GM18508 (cell line): Measurements from ENCODE around the gene OPALIN.

ENCODE experiments used
- ATAC-seq: cut with Tn5 transposase; IDR thresholded peaks from one replicate; pipeline ENCODE4 v1.9.1; 2021; ENCODE audit warnings: moderate number of reproducible peaks; ENCODE audit not compliant: insufficient read depth, unreplicated experiment

The OPALIN gene, protein sequence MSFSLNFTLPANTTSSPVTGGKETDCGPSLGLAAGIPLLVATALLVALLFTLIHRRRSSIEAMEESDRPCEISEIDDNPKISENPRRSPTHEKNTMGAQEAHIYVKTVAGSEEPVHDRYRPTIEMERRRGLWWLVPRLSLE

DNA sequence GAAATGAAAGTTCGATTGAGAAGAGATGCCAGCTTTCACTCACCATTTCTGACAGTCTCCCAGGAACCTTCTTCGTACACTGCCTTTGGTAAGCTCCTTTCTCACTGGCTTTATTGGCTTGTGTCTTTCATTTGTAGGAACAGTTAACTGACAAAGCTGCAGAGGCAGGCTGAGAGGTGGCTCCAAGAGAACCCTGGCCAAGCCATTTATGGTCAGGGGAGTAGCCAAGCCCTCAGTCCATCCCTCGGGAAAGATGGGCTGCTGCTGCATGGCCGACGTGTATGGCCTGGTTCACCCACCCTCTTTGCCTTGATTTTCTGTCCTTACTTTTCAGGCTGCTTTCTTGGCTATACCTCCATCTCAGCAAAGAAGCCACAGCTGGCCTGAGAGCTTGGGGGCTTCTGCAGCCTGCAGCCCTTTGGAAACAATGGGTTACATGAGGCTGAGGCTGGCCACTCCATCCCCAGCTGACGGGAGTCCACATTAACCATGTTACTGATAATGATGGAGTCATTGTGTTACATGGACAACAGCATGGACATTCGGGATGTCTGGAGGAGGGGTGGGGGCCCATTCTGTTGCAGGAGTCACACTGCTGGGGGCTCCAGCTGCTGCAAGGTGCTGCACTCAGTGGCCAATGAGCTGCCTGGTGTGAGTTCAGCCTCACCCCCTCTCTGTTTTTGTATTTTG is at the start of gene OPALIN:
TSS of gene OPALIN (minus strand) at position 152 of the 690 bp plus-strand sequence. CDS start at position 46, 106 bp downstream.
- no peak for ATAC-seq

DNA sequence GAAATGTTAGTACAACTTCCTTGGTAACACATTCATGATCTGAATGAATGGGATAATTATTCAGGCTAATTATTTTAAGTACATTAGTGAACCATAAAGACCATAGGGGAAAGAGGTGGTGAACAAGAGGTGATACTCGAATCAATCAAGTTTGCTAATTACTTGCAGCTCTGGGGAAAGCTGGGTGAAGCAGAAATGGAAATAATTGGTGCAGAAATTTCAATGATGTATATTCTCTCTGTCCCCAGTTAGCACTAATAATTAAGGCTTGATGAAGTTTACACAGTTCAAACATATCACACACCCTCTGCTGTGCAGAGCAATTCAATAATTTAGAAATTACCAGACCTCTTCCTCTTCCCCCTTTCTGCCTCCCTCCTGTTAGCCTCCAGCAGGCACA is 49.4 kb upstream of the OPALIN start:
- ATAC-seq, result no peak

DNA sequence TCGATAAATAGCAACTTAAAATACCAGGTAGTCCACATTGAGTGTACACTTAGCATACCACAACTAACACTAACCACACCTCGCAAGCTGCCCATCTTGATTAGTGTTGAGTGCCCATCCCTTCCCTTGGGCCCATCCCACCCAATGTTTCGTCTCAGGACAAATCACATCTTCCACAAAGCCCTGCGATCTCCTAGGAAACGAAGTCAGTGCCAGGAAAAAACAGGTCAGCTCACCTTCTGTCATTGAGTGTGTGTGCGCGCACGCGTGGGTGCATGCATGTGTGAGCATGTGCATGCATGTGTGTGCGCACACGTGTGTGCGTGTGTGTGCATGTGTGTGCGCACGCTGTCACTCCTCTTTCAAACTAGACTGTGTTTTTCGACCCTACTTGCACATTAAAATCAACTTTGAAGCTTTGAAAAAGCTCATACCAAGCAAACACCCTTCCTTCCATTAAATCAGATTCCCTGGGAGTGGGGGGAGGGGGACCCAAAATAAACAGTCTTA is 48.8 kb upstream of the OPALIN start:
- ATAC-seq, result no peak

DNA sequence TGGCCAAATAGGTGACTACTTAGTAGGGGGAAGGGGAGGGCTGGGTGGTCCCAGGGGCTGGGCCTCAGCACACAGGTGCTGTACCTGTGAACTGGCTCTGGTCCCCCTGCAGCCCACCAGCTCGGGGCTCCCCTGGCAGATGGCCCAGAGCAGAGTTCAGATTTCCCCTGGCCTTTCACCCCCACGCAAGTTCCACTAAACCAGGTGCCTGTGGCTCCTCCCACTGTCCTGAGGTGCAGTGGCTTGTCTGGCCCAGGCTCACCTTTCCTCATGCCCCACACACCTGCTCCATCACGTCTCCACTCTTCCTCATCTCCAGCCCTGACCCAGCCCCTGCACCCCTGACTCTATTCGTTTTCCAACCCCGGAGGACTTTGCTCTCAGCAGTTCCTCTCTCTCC is 47.3 kb upstream of the OPALIN start:
- no peak for ATAC-seq

GRCh38 chr10:96402417-96403305 is 43.9 kb upstream of the OPALIN start:
- no peak for ATAC-seq

DNA sequence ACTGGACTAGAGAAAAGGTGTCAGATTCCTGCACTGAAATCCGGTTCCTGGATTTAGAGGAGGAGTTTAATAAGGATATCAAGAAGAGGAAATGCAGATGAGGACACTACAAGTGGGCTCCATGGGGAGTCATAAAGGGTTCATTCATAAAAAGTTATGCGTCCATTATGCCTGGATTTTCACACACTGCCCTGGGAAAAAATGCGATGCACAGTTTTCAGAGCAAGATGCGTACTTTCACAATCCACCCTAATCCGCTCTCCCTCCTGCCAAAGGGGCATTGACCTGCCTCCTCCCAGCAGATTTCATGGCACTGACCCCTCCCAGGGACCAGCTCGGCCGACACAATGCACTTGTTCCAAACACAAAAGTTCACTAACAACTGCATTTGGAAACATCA is 42.2 kb upstream of the OPALIN start:
- no peak for ATAC-seq

- ATAC-seq, result no peak
These were observed 41.7 kb upstream of the OPALIN start for GRCh38 chr10:96400465-96400864.

GRCh38 chr10:96397902-96398301 is 39.1 kb upstream of the OPALIN start:
- no peak for ATAC-seq

DNA sequence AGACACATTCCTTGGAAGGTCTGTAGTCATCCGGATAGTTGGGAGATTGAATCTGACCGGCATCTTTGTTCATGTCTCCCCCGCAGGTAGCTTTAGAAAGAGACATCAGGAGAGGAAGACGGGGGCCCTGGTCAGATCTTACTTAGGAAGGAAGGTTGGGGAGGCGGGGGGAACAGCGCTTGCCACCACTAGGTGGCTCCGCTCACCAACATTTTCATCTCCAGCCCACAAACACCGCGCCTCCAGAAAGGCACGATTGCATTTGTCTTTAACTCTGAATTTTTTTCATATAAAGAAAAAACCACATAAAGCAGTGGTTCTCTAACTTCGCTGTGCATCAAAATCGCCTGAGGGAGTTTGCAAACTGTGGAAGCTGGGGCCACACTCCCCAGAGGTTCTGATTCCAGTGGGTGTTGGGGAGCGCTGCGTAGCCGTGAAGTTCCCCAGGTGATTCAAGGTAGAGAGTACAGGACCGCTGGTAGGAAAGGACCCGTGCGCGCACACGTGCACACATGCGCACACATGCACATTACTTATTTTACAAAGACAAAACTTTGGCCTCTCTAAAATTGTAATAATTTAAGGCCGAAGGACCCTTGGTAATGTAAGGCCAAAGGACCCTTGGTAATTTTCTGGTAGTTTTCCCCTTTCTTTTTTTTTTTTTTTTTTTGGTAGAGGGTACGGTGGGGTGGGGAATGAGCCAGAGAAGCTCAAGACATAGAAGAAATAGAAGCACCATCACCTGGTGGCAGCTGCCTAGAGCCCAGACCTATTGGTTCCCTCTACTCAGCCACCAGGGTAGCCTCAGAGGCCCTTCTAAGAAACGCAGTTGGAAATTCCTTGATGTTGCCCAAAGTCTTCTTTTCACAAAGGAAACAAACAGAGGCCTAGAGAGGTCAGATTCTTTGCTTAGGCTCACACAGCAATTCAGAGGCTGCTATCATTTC is 37.4 kb upstream of the OPALIN start:
- no peak for ATAC-seq

DNA sequence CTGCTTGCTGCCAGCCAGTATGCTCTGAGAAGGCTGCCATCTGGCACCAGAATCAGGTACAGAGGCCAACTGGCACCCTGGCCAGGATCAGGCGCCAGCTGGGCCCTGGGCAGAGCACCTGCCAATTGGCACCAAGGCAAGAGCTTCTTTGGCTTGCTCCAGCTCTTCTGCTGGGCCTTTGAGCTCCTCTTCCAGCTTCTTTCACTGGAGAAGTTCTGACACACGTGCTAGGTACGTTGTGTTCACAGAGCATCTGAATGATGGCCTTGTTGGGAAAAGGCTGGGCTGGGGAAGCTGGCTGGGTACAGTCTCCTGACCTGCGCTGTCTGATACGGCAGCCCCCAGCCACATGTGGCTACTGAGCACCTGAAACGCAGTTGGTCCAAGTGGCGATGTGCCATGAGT is 31.7 kb upstream of the OPALIN start:
- ATAC-seq, result no peak

- no peak for ATAC-seq
These were observed 31.0 kb upstream of the OPALIN start for GRCh38 chr10:96389785-96390184.

DNA sequence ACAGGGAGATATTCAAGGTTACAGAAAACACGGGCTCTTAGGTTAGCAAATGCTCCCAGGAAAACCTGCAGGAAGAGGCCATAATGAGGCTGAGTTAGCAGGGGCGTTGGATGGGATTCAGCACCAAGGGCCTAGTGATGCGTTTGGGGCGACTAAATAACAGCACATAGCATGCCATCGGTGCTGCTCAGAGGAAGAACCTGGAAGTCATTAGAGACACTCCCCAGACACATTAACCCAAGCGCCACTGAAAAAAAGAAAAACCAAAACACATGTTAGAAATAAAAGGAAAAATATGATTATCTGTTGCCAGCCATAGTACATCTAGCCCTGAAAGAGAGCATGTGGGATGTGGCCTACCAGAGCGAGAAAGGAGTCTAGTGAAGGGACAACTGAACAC is 28.8 kb upstream of the OPALIN start:
- ATAC-seq, result no peak

- no peak for ATAC-seq
These were observed 28.4 kb upstream of the OPALIN start for GRCh38 chr10:96387161-96387560.

DNA sequence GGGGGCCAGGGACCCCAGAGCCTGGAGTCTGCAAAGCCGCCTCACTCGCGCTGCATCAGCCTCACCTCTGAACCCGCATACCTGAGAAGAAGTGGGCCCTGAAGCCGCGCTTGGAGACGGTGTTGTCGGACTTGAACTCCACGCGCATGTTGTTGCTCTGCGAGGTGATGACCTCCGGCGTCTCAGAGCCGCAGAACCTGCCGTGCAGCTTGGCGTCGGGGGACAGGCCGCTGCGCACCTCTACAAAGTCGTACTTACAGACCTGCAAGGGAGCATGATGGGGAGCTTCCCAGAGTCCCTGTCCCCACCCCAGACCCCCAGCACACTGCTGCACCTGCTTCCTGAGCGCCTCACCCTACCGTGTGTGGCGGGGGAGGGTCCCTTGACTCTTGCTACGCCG is 25.7 kb upstream of the OPALIN start:
- no peak for ATAC-seq

- no peak for ATAC-seq
These were observed 22.0 kb upstream of the OPALIN start for GRCh38 chr10:96380821-96381220.

DNA sequence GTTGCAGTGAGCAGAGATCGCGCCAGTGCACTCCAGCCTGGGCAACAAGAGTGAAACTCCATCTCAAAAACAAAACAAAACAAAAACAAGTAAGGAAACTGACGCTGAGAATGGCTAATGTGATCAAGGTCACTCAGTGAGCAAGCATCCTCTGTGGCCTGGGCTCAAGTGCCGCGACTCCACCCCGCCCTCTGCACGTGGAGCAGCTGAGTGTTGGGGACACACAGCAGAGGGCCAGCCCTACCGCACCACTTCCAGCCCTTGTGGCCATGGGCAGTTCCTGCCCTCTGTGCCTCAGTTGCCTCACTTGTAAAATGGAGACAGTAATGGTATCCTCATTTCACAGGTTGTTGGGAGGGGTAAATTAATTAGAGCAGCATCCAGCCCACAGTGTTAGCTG is 21.0 kb upstream of the OPALIN start:
- ATAC-seq, result no peak

GRCh38 chr10:96378741-96379140 is 19.9 kb upstream of the OPALIN start:
- ATAC-seq, result no peak

DNA sequence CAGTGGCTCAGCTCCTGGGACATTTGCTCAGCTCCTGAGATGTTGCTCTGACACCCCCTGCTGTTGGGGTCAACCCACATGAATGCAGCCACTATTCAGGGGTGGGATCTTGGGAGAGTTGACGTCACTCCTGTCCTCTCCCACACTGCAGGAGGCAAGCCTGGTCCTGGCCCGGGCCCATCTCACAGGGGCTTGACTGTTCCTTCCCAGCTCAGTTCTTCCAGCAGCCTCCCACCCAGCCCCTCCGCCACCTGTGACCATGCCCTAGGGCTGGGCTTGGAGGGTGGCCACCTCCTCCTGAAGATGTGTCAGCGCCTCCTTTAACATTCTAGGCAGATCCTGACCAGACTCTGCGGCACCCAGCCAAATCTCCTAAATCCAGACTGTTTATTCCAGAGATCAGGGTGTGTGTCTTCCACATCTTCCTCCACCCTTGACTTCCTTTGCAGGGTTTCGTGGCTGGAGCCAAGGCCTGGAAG is 19.1 kb upstream of the OPALIN start:
- no peak for ATAC-seq

DNA sequence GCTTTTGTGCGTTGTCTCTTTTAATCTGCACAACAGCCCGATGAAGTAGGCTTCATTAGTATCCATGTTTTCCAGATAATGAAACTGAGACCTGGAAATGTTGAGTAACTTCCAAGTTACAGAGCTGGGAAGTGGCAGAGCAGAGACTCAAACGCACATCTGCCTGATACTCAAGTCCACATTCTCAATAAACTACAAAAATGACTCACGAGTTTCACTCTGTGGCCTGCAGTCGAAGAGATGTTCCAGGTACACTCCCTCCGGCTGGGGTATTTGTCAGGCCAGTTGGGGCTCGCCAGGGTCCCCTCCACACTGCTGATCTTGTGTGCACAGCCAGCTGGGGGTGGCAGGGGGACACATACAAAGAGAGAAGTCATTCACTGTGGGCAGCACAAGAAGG is 17.7 kb upstream of the OPALIN start:
- ATAC-seq, result no peak
